ENCODE results near the gene NFS1. TPM values are rescaled to one million over a fixed set of nuclear protein-coding genes. Genes with fewer than 3 reads are reported as not detected.

The NFS1 gene
- total RNA-seq, 2 experiments from 2014 or later: 41.3 to 56.2 TPM

DNA sequence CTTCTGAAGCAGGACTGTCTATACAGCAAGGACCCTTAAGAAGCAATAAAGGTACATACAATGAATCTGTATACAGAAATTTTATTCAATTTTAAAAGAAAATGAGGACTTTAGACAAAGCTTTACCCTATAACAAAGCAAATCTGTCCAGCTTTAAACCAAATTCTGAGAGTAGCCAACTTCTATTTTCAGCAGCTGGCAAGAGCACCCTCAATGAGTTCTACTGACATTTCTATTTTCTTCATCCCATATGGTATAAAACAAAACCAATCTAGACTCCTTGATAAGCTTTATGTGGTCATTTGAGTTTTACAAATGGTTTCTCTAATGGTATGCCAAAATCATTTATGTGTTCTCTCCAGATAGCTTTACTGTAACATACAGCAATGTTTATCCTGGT is 47.2 kb downstream of the NFS1 start:
- peaks cover 94% of the 10 kb centered on the region for H3K36me3 ChIP-seq (ENCODE audit: insufficient read depth, low read length)
- no peaks in the 10 kb centered on the region for H3K9me2 ChIP-seq (ENCODE audit: insufficient read depth, low read length)
- no peak overlapping the region for H3K27ac ChIP-seq (ENCODE audit: low read depth, low read length, poor library complexity, severe bottlenecking)
- TF ChIP-seq, protein P1, sequence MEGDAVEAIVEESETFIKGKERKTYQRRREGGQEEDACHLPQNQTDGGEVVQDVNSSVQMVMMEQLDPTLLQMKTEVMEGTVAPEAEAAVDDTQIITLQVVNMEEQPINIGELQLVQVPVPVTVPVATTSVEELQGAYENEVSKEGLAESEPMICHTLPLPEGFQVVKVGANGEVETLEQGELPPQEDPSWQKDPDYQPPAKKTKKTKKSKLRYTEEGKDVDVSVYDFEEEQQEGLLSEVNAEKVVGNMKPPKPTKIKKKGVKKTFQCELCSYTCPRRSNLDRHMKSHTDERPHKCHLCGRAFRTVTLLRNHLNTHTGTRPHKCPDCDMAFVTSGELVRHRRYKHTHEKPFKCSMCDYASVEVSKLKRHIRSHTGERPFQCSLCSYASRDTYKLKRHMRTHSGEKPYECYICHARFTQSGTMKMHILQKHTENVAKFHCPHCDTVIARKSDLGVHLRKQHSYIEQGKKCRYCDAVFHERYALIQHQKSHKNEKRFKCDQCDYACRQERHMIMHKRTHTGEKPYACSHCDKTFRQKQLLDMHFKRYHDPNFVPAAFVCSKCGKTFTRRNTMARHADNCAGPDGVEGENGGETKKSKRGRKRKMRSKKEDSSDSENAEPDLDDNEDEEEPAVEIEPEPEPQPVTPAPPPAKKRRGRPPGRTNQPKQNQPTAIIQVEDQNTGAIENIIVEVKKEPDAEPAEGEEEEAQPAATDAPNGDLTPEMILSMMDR (conservative IDR thresholded peaks at IDR 0.05; ENCODE audit: low read length): no peak
- TF ChIP-seq EZH2phosphoT487 (IDR thresholded peaks at IDR 0.05; ENCODE audit: borderline replicate concordance, low read depth, low read length): no peak
- intact Hi-C loops (cut with micrococcal nuclease; ENCODE audit: unreplicated experiment): no loop called here
- peaks cover 94% of the 10 kb centered on the region for H3K79me2 ChIP-seq (ENCODE audit: insufficient read depth, low read depth, low read length)
- H3K4me2 ChIP-seq (ENCODE audit: low read length): no peak overlapping the region
- ChIA-PET CTCF (ENCODE audit: unreplicated experiment) (no interaction called here), POLR2A (interaction anchor here (0.6 to 1.2 kb wide), 2 partner anchors 9 to 107 kb away, joined by 3 to 4 read pairs; no protein-coding TSS in a partner anchor)
- no peak for DNase-seq (ENCODE audit: low spot score)
- H3K4me1 ChIP-seq (ENCODE audit: insufficient read depth, low read length, poor library complexity, severe bottlenecking): peaks cover 1% of the 10 kb centered on the region
- peaks cover 20% of the 10 kb centered on the region for H4K20me1 ChIP-seq (ENCODE audit: insufficient read depth, low read length)
- no peak overlapping the region for H2AFZ ChIP-seq (ENCODE audit: low read length)
- no TSS peak for BruUV-seq (replicated peaks)
- no peaks in the 10 kb centered on the region for H3K9me3 ChIP-seq (ENCODE audit: low read length)
- H3K4me3 ChIP-seq (ENCODE audit: low read depth, low read length, poor library complexity, severe bottlenecking): no peak overlapping the region

DNA sequence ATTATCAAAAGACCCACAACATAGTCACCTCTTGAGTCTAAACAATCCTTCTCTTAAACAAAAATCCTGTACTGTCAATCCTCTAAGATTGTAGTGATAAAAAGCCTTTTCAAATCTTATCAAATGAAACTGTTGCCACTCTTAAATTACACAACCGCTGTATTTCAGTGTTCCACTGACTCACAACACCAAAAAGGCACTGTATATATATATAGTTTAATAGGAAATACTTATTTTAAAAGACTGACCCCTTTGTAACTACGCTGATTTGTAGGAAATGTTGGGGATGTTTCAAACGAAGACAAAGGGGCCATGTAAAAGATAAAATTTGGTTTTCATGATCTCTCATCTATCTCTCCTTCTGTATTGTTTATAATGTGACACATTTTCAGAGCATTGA is 48.5 kb downstream of the NFS1 start:
- no TSS peak for BruUV-seq (replicated peaks)
- DNase-seq (ENCODE audit: low spot score): no peak
- CTCF ChIA-PET (ENCODE audit: unreplicated experiment): no interaction called here
- TF ChIP-seq EZH2phosphoT487 (IDR thresholded peaks at IDR 0.05; ENCODE audit: borderline replicate concordance, low read depth, low read length): no peak
- TF ChIP-seq, protein P1 (conservative IDR thresholded peaks at IDR 0.05; ENCODE audit: low read length): no peak
- POLR2A ChIA-PET: no interaction called here
- no peak overlapping the region for H3K4me3 ChIP-seq (ENCODE audit: low read depth, low read length, poor library complexity, severe bottlenecking)
- intact Hi-C loops (cut with micrococcal nuclease; ENCODE audit: unreplicated experiment): no loop called here
- no peaks in the 10 kb centered on the region for H3K9me3 ChIP-seq (ENCODE audit: low read length)
- no peak overlapping the region for H3K27ac ChIP-seq (ENCODE audit: low read depth, low read length, poor library complexity, severe bottlenecking)
- H4K20me1 ChIP-seq (ENCODE audit: insufficient read depth, low read length): peaks cover 15% of the 10 kb centered on the region
- no peak overlapping the region for H3K4me2 ChIP-seq (ENCODE audit: low read length)
- H3K4me1 ChIP-seq (ENCODE audit: insufficient read depth, low read length, poor library complexity, severe bottlenecking): no peaks in the 10 kb centered on the region
- no peaks in the 10 kb centered on the region for H3K9me2 ChIP-seq (ENCODE audit: insufficient read depth, low read length)
- no peak overlapping the region for H2AFZ ChIP-seq (ENCODE audit: low read length)
- peaks cover 86% of the 10 kb centered on the region for H3K79me2 ChIP-seq (ENCODE audit: insufficient read depth, low read depth, low read length)
- peaks cover 83% of the 10 kb centered on the region for H3K36me3 ChIP-seq (ENCODE audit: insufficient read depth, low read length)

GRCh38 chr20:35648836-35649235 is 50.3 kb downstream of the NFS1 start:
- Histone ChIP-seq H3K4me2 (ENCODE audit: low read length) (no peak overlapping the region), H3K79me2 (ENCODE audit: insufficient read depth, low read depth, low read length) (peaks cover 74% of the 10 kb centered on the region), H3K4me1 (ENCODE audit: insufficient read depth, low read length, poor library complexity, severe bottlenecking) (no peaks in the 10 kb centered on the region), H3K36me3 (ENCODE audit: insufficient read depth, low read length) (peaks cover 65% of the 10 kb centered on the region), H3K4me3 (ENCODE audit: low read depth, low read length, poor library complexity, severe bottlenecking) (no peak overlapping the region), H4K20me1 (ENCODE audit: insufficient read depth, low read length) (peaks cover 8% of the 10 kb centered on the region; the same call in 1 of the 2 replicates), H2AFZ (ENCODE audit: low read length) (no peak overlapping the region), H3K27ac (ENCODE audit: low read depth, low read length, poor library complexity, severe bottlenecking) (no peak overlapping the region), H3K9me3 (ENCODE audit: low read length) (no peaks in the 10 kb centered on the region), H3K9me2 (ENCODE audit: insufficient read depth, low read length) (no peaks in the 10 kb centered on the region)
- intact Hi-C loops (cut with micrococcal nuclease; ENCODE audit: unreplicated experiment): no loop called here
- CTCF ChIA-PET (ENCODE audit: unreplicated experiment): no interaction called here
- TF ChIP-seq EZH2phosphoT487 (IDR thresholded peaks at IDR 0.05; ENCODE audit: borderline replicate concordance, low read depth, low read length): no peak
- TF ChIP-seq, protein P1 (conservative IDR thresholded peaks at IDR 0.05; ENCODE audit: low read length): no peak
- POLR2A ChIA-PET: interaction anchor here (0.9 kb wide), 1 partner anchor 182 kb away, joined by 3 read pairs; no protein-coding TSS in a partner anchor
- DNase-seq (ENCODE audit: low spot score): no peak
- no TSS peak for BruUV-seq (replicated peaks)

Measured in OCI-LY7 (cell line).